HepG2 (cell line): ENCODE data around the gene BAIAP2L1. TPM values are rescaled to one million over a fixed set of nuclear protein-coding genes. Genes with fewer than 3 reads are reported as not detected.

Experiments
- AGO1 ChIP-seq: fragments of 200-400 bp; formaldehyde crosslinking; IDR thresholded peaks from 2 replicates; pipeline ENCODE4 v1.6.1; 2017; ENCODE audit warnings: mild to moderate bottlenecking, low read depth, low read length, moderate library complexity; ENCODE audit not compliant: poor library complexity, severe bottlenecking
- MAF1 ChIP-seq: sonication (generic); formaldehyde crosslinking; IDR thresholded peaks from 2 replicates; pipeline ENCODE4 v1.5.0; 2020; ENCODE audit warnings: missing genetic modification reagents, borderline replicate concordance
- YEATS4 ChIP-seq: sonication (generic); formaldehyde crosslinking; IDR thresholded peaks from 2 replicates; pipeline ENCODE4 v1.4.0; 2020; ENCODE audit warnings: missing genetic modification reagents, borderline replicate concordance
- ZNF468 ChIP-seq: sonication (generic); formaldehyde crosslinking; IDR thresholded peaks from 2 replicates; pipeline ENCODE4 v1.8.0; 2022; ENCODE audit warnings: mild to moderate bottlenecking, moderate library complexity, missing genetic modification reagents
- ZNF782 ChIP-seq: sonication (generic); formaldehyde crosslinking; IDR thresholded peaks from 2 replicates; pipeline ENCODE4 v1.4.0; 2020; ENCODE audit warnings: missing genetic modification reagents, mild to moderate bottlenecking, borderline replicate concordance
- polyA plus RNA-seq, 8 experiments: library from polyadenylated mRNA; depleted of rRNA in 3 of 8; stranded (reverse) in 7 of 8; unstranded in 1 of 8; fragments of >200 nt; fragmentation: Illumina TruSeq in 4 of 8; extraction: Trizol in 4 of 8; gene quantifications; 2 replicates each; pipeline versions ENCODE4 v1.2.1 to v1.2.3, GENCODE V29; 2011 to 2016; ENCODE audit warnings: low read depth in 4 of 8, missing spikeins in 1 of 8, mixed read lengths in 1 of 8; ENCODE audit not compliant: insufficient read depth in 1 of 8
- total RNA-seq, 5 experiments: library from RNA; depleted of rRNA; stranded (reverse); fragments of >200 nt; fragmentation: Illumina TruSeq; extraction: Trizol; gene quantifications; 2 replicates each; pipeline ENCODE4 v1.2.3, GENCODE V29; 2016; ENCODE audit warnings: low read depth in 1 of 5
- TF ChIP-seq, protein P1 (sequence below): sonication (generic); formaldehyde crosslinking; IDR thresholded peaks from 2 replicates; pipeline ENCODE4 v1.4.0; 2020; ENCODE audit warnings: missing genetic modification reagents, borderline replicate concordance
- TF ChIP-seq, protein P2 (sequence below): sonication (generic); formaldehyde crosslinking; IDR thresholded peaks from 2 replicates; pipeline ENCODE4 v1.5.1; 2020; ENCODE audit warnings: mild to moderate bottlenecking, missing genetic modification reagents
- TF ChIP-seq, protein P3 (sequence below): sonication (generic); formaldehyde crosslinking; IDR thresholded peaks from 2 replicates; pipeline ENCODE4 v1.4.0; 2020; ENCODE audit warnings: mild to moderate bottlenecking, missing genetic modification reagents

Gene BAIAP2L1
- total and polyA plus RNA-seq, 2 of the 13 experiments (the other 11 are each of a cell fraction or from before 2014, with no cell fraction given): 13.0 to 21.5 TPM

DNA sequence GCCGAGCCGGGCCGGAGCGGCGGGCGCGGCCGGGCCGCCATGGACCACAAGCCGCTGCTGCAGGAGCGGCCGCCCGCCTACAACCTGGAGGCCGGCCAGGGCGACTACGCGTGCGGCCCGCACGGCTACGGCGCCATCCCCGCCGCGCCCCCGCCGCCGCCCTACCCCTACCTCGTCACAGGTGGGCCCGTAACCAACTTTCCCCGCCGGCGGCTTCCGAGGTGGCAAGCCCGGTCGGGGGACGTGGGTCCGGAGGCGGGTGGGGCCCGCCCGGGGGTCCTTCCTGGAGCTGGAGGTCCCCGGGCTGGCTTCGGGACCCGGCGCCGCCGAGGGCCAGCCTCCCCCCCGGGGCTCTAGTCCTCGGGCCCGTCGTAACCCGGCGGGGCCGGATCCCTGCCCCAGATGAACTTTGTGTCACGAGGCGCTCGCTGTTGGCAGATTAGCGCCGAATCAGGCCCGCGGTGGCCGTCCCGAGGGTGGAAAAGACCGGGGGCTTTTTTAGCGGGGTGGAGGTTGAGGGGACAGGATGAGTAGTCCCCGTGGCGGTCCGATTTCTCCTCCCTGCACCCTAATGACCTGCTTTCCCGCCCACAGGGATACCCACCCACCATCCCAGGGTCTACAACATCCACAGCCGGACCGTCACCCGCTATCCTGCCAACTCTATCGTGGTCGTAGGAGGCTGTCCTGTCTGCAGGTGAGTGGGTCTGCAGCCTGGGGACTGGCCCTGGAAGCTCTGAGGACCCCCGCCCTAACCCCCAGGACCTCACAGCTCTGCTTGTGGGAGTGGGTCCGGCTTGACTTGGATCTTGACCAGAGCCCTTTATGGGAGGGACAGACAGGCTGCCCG lies 118.9 kb downstream of the BAIAP2L1 start (continued):
- TF ChIP-seq, protein P1, sequence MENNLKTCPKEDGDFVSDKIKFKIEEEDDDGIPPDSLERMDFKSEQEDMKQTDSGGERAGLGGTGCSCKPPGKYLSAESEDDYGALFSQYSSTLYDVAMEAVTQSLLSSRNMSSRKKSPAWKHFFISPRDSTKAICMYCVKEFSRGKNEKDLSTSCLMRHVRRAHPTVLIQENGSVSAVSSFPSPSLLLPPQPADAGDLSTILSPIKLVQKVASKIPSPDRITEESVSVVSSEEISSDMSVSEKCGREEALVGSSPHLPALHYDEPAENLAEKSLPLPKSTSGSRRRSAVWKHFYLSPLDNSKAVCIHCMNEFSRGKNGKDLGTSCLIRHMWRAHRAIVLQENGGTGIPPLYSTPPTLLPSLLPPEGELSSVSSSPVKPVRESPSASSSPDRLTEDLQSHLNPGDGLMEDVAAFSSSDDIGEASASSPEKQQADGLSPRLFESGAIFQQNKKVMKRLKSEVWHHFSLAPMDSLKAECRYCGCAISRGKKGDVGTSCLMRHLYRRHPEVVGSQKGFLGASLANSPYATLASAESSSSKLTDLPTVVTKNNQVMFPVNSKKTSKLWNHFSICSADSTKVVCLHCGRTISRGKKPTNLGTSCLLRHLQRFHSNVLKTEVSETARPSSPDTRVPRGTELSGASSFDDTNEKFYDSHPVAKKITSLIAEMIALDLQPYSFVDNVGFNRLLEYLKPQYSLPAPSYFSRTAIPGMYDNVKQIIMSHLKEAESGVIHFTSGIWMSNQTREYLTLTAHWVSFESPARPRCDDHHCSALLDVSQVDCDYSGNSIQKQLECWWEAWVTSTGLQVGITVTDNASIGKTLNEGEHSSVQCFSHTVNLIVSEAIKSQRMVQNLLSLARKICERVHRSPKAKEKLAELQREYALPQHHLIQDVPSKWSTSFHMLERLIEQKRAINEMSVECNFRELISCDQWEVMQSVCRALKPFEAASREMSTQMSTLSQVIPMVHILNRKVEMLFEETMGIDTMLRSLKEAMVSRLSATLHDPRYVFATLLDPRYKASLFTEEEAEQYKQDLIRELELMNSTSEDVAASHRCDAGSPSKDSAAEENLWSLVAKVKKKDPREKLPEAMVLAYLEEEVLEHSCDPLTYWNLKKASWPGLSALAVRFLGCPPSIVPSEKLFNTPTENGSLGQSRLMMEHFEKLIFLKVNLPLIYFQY (CRISPR knock-in tag): 0 out of 2 replicates have a peak, but pooled peaks have one; percentile 30
- TF ChIP-seq, protein P2, sequence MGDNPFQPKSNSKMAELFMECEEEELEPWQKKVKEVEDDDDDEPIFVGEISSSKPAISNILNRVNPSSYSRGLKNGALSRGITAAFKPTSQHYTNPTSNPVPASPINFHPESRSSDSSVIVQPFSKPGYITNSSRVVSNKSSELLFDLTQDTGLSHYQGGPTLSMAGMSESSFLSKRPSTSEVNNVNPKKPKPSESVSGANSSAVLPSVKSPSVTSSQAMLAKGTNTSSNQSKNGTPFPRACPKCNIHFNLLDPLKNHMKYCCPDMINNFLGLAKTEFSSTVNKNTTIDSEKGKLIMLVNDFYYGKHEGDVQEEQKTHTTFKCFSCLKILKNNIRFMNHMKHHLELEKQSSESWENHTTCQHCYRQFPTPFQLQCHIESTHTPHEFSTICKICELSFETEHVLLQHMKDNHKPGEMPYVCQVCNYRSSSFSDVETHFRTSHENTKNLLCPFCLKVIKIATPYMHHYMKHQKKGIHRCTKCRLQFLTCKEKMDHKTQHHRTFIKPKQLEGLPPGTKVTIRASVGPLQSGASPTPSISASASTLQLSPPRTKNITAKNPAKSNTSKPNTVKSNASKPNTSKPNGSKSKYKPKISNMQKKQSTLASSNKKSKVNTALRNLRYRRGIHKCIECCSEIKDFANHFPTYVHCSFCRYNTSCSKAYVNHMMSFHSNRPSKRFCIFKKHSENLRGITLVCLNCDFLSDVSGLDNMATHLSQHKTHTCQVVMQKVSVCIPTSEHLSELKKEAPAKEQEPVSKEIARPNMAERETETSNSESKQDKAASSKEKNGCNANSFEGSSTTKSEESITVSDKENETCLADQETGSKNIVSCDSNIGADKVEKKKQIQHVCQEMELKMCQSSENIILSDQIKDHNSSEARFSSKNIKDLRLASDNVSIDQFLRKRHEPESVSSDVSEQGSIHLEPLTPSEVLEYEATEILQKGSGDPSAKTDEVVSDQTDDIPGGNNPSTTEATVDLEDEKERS: 0 out of 2 replicates have a peak, but pooled peaks have one; percentile 26
- TF ChIP-seq AGO1: peak; percentile 61
- TF ChIP-seq ZNF782 (CRISPR knock-in tag): no peak
- 0 out of 2 replicates have a peak, but pooled peaks have one; percentile 49 for TF ChIP-seq YEATS4 (CRISPR knock-in tag)
- TF ChIP-seq, protein P3, sequence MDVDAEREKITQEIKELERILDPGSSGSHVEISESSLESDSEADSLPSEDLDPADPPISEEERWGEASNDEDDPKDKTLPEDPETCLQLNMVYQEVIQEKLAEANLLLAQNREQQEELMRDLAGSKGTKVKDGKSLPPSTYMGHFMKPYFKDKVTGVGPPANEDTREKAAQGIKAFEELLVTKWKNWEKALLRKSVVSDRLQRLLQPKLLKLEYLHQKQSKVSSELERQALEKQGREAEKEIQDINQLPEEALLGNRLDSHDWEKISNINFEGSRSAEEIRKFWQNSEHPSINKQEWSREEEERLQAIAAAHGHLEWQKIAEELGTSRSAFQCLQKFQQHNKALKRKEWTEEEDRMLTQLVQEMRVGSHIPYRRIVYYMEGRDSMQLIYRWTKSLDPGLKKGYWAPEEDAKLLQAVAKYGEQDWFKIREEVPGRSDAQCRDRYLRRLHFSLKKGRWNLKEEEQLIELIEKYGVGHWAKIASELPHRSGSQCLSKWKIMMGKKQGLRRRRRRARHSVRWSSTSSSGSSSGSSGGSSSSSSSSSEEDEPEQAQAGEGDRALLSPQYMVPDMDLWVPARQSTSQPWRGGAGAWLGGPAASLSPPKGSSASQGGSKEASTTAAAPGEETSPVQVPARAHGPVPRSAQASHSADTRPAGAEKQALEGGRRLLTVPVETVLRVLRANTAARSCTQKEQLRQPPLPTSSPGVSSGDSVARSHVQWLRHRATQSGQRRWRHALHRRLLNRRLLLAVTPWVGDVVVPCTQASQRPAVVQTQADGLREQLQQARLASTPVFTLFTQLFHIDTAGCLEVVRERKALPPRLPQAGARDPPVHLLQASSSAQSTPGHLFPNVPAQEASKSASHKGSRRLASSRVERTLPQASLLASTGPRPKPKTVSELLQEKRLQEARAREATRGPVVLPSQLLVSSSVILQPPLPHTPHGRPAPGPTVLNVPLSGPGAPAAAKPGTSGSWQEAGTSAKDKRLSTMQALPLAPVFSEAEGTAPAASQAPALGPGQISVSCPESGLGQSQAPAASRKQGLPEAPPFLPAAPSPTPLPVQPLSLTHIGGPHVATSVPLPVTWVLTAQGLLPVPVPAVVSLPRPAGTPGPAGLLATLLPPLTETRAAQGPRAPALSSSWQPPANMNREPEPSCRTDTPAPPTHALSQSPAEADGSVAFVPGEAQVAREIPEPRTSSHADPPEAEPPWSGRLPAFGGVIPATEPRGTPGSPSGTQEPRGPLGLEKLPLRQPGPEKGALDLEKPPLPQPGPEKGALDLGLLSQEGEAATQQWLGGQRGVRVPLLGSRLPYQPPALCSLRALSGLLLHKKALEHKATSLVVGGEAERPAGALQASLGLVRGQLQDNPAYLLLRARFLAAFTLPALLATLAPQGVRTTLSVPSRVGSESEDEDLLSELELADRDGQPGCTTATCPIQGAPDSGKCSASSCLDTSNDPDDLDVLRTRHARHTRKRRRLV (CRISPR knock-in tag): no peak
- TF ChIP-seq ZNF468: no peak
- TF ChIP-seq MAF1 (CRISPR knock-in tag): no peak
